Measurements from ENCODE around the gene NPC2. TPM values are rescaled to one million over a fixed set of nuclear protein-coding genes. Genes with fewer than 3 reads are reported as not detected.
A peak's percentile ranks its signal among the peaks of the same experiment; 100 is the strongest.

Gene NPC2
- total and polyA plus RNA-seq, 2 donors (not counting 3 experiments of a cell fraction or from before 2014, with no cell fraction given) = 203 to 406 TPM

DNA sequence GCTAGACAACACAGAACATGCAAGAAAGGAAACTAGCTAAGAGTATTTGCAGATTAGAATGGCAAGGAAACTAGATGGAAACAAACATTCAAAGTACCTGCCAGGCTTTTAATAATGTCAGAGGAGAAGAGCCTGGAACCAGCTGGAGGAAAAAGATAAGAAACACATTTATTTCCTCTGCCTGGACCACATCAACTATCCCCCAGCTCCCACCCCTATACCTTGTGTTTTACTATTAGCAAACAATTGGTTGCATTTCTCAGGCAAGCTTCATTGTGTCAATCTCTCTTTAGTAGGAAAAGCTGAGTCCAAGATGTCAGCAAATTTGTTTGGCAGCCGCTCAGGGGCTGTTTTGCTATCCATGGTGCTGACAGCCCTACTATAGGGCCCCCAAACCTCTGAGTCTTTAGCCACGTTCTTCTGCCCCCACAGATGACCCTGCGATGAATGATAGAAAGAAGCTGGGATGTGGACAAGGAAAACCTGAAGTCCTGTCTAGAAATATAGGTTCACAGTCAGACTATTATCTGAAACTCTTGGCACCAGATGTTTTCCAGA lies 55.5 kb downstream of the NPC2 start:
- Histone ChIP-seq H3K4me2 (ENCODE audit: insufficient read depth, low read length) (no peak overlapping the region), H3K4me3 (replicated peaks in 1 of 3; ENCODE audit: insufficient read depth in 1 of 3, low read depth in 1 of 3, low read length in 3 of 3) (no peak overlapping the region), H2AFZ (ENCODE audit: low read depth, low read length) (no peak overlapping the region), H3K79me2 (ENCODE audit: control insufficient read depth, insufficient read depth, low read length) (no peaks in the 10 kb centered on the region), H3K9me3 (replicated peaks; ENCODE audit: control insufficient read depth, insufficient read depth, low read length) (no peaks in the 10 kb centered on the region), H3K4me1 (ENCODE audit: control insufficient read depth, extremely low read depth, insufficient read depth, low read length) (no peaks in the 10 kb centered on the region), H3K9ac (replicated peaks; ENCODE audit: extremely low read depth, insufficient read depth, low read length) (no peak overlapping the region), H3K36me3 (ENCODE audit: control insufficient read depth in 2 of 2, extremely low read depth in 1 of 2, insufficient read depth in 2 of 2, low read length in 2 of 2) (no peaks in the 10 kb centered on the region), H3K27ac (ENCODE audit: insufficient read depth, low read depth, low read length) (no peak overlapping the region), H4K20me1 (replicated peaks; ENCODE audit: control insufficient read depth, extremely low read depth, insufficient read depth, low read length) (no peaks in the 10 kb centered on the region), H3K9me1 (replicated peaks; ENCODE audit: control insufficient read depth, extremely low read depth, insufficient read depth, low read length) (no peaks in the 10 kb centered on the region), H3K27me3 (ENCODE audit: control insufficient read depth in 2 of 2, insufficient read depth in 2 of 2, low read length in 2 of 2) (peaks cover 15 to 23% of the 10 kb centered on the region in 2 experiments)
- TF ChIP-seq, protein P1, sequence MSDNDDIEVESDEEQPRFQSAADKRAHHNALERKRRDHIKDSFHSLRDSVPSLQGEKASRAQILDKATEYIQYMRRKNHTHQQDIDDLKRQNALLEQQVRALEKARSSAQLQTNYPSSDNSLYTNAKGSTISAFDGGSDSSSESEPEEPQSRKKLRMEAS (IDR thresholded peaks at IDR 0.05; ENCODE audit: insufficient read depth, insufficient read length) = no peak
- no peak for TF ChIP-seq POLR2A (IDR thresholded peaks at IDR 0.05; ENCODE audit: low read depth, low read length)
- no peak for TF ChIP-seq JUN (IDR thresholded peaks at IDR 0.05; ENCODE audit: borderline replicate concordance, insufficient read depth, insufficient read length, low read depth)
- no peak for TF ChIP-seq POLR2AphosphoS5 (IDR thresholded peaks at IDR 0.05; ENCODE audit: insufficient read depth, low read depth, low read length)
- no peak for TF ChIP-seq EZH2 (IDR thresholded peaks at IDR 0.05; ENCODE audit: borderline replicate concordance, low read depth, low read length, severe bottlenecking)
- TF ChIP-seq, protein P2, sequence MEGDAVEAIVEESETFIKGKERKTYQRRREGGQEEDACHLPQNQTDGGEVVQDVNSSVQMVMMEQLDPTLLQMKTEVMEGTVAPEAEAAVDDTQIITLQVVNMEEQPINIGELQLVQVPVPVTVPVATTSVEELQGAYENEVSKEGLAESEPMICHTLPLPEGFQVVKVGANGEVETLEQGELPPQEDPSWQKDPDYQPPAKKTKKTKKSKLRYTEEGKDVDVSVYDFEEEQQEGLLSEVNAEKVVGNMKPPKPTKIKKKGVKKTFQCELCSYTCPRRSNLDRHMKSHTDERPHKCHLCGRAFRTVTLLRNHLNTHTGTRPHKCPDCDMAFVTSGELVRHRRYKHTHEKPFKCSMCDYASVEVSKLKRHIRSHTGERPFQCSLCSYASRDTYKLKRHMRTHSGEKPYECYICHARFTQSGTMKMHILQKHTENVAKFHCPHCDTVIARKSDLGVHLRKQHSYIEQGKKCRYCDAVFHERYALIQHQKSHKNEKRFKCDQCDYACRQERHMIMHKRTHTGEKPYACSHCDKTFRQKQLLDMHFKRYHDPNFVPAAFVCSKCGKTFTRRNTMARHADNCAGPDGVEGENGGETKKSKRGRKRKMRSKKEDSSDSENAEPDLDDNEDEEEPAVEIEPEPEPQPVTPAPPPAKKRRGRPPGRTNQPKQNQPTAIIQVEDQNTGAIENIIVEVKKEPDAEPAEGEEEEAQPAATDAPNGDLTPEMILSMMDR (IDR thresholded peaks at IDR 0.05; ENCODE audit: extremely low read depth in 1 of 2, insufficient read depth in 1 of 2, low read depth in 1 of 2, low read length in 2 of 2) = no peak
- TF ChIP-seq FOS (IDR thresholded peaks at IDR 0.05; ENCODE audit: borderline replicate concordance, insufficient read depth, low read length) = no peak
- TF ChIP-seq MYC (IDR thresholded peaks at IDR 0.05; ENCODE audit: low read depth, low read length) = no peak
- TF ChIP-seq GATA2 (IDR thresholded peaks at IDR 0.05; ENCODE audit: insufficient read depth, insufficient read length, low read depth, low read length) = no peak
- DNase-seq (ENCODE audit: low read depth, low spot score) = peak; percentile 38
- intact Hi-C loops (cut with micrococcal nuclease) (no loop called here), dilution Hi-C loops (cut with MboI; ENCODE audit: extremely low pct_ligation_motif_present, low sequenced_read_pairs) (no loop called here)
- POLR2A ChIA-PET = no interaction called here
- FAIRE-seq = no peak
- no TSS peak for BruUV-seq (replicated peaks)
- CTCF ChIA-PET = interaction anchor here (1.4 kb wide), 1 partner anchor 10 kb away, joined by 3 read pairs; no protein-coding TSS in a partner anchor
